PC-9 (cell line): ENCODE results near the gene EPB41L2.

ENCODE experiments used
- CTCF ChIP-seq: fragments of 200-600 bp; sonication (generic); conservative IDR thresholded peaks from 2 replicates; pipeline ENCODE4 v1.6.1; 2017; ENCODE audit warnings: mixed run types, antibody characterized with exemption, mild to moderate bottlenecking, moderate library complexity
- EZH2 ChIP-seq: fragments of 200-600 bp; sonication (generic); IDR thresholded peaks from 2 replicates; pipeline ENCODE4 v1.8.0; 2017; ENCODE audit warnings: antibody characterized with exemption, low read depth

DNA sequence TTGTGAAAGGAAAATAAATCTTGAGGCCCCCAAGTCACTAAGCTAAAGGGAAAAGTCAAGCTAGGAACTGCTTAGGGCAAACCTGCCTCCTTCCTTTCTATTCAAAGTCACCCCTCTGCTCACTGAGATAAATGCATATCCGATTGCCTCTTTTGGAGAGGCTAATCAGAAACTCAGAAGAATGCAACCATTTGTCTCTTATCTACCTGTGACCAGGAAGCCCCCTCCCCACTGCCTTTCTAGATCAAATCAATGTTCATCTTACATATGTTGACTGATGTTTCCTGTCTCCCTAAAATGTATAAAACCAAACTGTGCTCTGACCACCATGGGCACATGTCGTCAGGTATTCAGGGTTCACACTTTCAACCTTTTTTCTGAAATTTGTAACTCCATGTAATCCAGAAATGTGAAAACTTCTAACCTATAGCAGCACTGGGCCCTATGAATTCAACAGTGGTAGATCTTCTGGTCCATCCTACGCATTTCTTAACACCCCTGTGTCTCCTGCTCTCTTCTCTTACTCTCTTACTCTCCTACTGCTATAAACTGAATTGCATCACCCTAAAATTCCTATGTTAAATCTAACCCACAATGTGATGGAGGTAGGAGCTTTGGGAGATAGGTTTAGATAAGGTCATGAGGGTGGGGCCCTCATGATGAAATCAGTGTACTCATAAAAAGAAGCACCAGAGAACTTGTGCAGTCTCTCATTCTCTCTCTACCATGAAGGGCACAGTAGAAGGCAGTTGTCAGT lies 89.3 kb downstream of the EPB41L2 start:
- TF ChIP-seq CTCF, result no peak
- no peak for TF ChIP-seq EZH2
